ENCODE data around the gene APOE.
"Not testable (repeated sequence)": the region's sequence is repeated elsewhere in the genome, so short reads cannot be mapped to it uniquely, and the experiment has no call there.

Gene APOE

GRCh38 chr19:44911896-44912295 lies 6.3 kb downstream of the APOE start:
- DNase-seq: not testable (repeated sequence)

DNA sequence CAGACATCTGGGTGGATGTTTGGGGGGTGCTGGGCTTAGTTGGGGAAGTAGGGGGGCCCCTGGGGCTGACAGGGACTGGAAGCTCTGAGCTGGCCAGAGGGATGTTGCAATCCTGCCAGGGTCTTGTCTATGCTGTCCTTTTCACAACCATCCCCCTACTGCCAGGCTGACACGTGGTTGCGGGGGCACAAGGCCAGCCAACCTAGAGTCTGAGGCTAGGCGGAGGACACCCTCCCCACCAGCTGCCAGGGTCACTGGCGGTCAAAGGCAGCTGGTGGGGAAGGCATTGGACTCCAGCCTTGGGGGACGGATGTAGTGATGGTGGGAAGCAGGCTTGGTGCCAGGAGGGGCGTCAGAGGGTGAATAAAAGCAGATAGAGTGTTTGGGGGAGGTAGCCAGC lies 7.3 kb downstream of the APOE start:
- DNase-seq: no peak

DNA sequence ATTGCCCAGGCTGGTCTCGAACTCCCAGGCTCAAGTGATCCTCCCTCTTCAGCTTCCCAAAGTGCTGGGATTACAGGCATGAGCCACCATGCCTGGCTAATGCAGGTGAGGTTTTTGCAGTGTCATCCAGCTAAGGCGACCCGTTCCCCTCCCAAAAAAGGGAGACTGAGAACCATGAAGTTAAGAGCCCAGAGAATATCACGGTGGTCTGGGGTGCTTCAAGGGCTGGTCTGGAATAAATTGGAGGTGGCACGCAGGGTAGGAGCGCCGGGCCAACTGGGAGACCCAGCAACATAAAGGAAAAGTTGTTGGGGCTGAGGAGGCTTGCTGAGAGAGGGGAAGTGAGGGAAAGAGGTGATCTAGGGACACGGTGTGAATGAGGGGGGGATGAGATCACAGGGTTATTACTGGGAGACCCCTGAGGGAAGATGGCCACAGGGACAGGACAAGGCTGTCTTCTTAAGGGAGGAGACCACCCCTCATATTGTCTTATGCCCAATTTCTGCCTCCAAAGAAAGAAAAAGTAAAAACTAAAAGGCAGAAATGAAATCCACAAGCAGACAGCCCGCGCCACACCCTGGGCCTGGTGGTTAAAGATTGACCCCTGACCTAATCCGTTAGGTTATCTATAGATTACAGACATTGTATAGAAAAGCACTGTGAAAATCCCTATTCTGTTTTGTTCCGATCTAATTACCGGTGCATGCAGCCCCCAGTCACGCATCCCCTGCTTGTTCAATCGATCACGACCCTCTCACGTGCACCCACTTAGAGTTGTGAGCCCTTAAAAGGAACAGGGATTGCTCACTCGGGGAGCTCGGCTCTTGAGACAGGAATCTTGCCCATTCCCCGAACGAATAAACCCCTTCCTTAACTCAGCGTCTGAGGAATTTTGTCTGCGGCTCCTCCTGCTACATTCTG lies 8.2 kb downstream of the APOE start:
- not testable (repeated sequence) for DNase-seq

- peak; percentile 80 for DNase-seq
Measured at GRCh38 chr19:44914433-44915206, 9.0 kb downstream of the APOE start, which contains the start of gene APOC1. Gene APOC1, plus strand, starts transcription at chr19:44914608. Its CDS starts 284 bp downstream, at chr19:44914892.

DNA sequence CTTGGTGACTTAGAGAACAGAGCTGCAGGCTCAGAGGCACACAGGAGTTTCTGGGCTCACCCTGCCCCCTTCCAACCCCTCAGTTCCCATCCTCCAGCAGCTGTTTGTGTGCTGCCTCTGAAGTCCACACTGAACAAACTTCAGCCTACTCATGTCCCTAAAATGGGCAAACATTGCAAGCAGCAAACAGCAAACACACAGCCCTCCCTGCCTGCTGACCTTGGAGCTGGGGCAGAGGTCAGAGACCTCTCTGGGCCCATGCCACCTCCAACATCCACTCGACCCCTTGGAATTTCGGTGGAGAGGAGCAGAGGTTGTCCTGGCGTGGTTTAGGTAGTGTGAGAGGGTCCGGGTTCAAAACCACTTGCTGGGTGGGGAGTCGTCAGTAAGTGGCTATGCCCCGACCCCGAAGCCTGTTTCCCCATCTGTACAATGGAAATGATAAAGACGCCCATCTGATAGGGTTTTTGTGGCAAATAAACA lies 18.7 kb downstream of the APOE start:
- no peak for DNase-seq

- peak; percentile 19 for DNase-seq
Measured at GRCh38 chr19:44925114-44925891, 19.7 kb downstream of the APOE start.

- DNase-seq: not testable (repeated sequence)
Measured at GRCh38 chr19:44926245-44927077, 20.9 kb downstream of the APOE start.

DNA sequence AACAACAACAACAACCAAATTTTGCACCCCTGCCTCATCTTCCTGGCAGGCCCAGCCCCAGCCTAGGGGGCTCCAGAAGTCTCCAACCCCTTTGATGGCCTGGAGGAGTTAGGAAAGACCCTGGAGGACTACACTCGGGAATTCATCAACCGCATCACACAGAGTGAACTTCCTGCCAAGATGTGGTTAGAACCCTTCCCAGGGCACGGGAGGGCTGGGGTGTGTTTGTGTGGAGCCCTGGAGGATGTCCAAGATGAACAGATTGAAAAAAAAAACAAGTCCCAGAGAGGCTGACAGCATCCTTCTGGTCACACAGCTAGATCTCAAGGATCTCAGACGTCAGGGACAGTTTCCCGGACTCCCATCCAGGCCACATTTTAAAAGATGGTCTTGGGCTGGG lies 22.1 kb downstream of the APOE start:
- peak; percentile 70 for DNase-seq

DNA sequence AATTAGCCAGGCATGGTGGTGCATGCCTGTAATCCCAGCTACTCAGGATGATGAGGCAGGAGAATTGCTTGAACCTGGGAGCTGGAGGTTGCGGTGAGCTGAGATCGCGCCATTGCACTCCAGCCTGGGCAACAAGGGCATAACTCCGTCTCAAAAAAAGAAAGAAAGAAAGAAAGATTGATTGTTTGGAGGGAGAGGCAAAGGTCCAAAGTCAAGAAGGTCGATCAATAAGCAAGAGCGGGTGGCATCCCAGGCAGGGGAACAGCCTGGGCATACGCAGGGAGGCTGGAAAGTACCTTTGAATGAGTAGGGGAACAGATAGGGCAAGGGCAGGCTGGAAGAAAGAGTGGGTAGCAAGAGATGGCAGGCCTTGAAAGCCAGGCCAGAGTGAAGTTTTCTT lies 24.5 kb downstream of the APOE start:
- no peak for DNase-seq

DNA sequence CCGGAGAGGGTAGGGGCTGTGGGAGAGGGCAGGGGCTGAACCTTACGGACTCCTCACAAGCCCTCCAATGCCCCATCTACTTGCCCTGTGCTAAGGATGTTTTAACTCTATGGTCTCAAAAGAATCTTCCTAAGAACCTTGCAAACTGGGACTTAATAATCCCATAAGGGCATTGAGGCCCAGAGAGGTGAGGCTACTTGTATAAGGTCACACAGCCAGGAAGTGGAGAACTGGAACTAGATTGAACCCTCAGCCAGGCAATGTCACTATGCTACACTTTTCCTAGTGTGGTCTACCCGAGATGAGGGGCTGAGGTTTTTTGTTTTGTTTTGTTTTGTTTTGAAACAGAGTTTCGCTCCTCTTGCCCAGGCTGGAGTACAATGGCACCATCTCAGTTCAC lies 25.9 kb downstream of the APOE start:
- no peak for DNase-seq

- no peak for DNase-seq
Measured at GRCh38 chr19:44939668-44940067, 34.1 kb downstream of the APOE start.

GRCh38 chr19:44942067-44942571 lies 36.5 kb downstream of the APOE start, which contains the start of gene APOC4:
Gene APOC4, plus strand, starts transcription at chr19:44942237. Its CDS starts 41 bp downstream, at chr19:44942278.
- no peak for DNase-seq

GRCh38 chr19:44943801-44944249 lies 38.2 kb downstream of the APOE start:
- no peak for DNase-seq

GRCh38 chr19:44947041-44947581 lies 41.5 kb downstream of the APOE start:
- DNase-seq: no peak

GRCh38 chr19:44948237-44948636 lies 42.6 kb downstream of the APOE start:
- no peak for DNase-seq

GRCh38 chr19:44948763-44949374 lies 43.3 kb downstream of the APOE start:
- DNase-seq: peak; percentile 32

DNA sequence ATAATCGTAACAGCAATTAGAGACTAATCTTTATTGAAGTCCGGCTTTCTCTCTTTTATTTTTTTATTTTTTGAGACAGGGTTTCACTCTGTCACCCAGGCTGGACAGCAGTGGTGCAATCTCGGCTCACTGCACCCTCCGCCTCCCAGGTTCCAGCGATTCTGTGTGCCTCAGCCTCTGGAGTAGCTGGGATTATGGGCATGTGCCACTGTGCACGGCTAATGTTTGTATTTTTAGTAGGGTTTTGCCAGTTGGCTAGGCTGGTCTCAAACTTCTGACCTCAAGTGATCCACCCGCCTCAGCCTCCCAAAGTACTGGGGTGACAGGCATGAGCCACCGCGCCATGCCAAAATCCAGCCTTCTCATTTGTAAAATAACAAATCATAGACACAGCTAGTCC lies 44.0 kb downstream of the APOE start:
- DNase-seq: no peak

DNA sequence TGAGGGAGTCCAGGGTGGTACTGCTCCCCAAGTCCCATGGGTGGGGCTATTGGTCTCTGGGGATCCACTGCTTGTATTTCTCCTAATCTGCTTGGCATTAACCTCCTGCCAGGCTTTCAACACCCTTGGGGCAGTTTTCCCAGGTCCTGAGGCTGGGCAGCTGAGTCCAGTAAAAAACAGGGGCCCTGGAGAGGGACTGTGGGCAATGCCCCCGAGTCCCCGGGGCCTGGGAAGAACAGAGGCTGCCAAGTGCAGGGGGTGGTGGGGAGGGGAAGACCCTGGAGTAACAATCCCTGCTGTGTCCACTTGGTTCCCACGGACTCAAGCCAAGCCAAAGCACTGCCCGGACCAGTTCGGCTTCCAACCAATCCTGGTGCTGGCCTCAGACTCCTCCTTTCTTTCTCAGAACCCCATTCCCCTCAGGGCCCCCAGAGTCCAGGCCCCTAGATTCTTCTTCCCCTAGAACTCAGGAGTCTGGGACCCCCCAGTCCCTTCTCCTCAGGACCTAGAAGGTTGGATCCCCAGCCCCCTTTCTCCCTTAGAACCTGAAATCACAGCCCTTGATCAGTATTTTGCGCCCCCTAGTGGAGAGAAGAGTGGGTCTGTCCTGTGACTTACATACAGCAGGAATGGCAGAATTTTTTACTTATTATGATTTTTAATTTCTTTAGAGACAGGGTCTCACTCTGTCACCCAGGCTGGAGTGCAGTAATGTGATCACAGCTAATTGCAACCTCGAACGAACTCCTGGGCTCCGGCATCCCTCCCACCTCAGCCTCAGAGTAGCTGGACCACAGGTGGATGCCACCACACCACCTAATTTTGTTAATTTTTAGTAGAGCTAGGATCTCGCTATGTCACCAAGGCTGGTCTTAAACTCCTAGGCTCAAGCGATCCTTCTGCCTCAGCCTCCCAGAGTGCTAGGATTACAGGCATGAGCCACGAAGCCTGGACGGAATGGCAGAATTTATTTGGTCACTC lies 45.9 kb downstream of the APOE start:
- peak; percentile 74 for DNase-seq

- DNase-seq: no peak
Measured at GRCh38 chr19:44954278-44954648, 48.7 kb downstream of the APOE start.
